Adipose tissue (tissue), 3 donors: Measurements from ENCODE around the gene XRCC1. TPM values are rescaled to one million over a fixed set of nuclear protein-coding genes. Genes with fewer than 3 reads are reported as not detected.

Experiments used
- H3K27ac ChIP-seq: one replicate; pipeline ENCODE4 v1.5.1; 2013; ENCODE audit warnings: low read depth, low read length
- WGBS, 3 donors: extraction: QIAGEN DNeasy Blood & Tissue Kit; methylation state at CpG; one replicate each; pipeline ENCODE4 v1.1.7; 2013; 5-methylcytosine and 5-hydroxymethylcytosine counted together
- polyA plus RNA-seq, 3 donors: library from polyadenylated mRNA; stranded (reverse); fragments of 200-250 nt; gene quantifications; one replicate each; pipeline ENCODE4 v1.2.3, GENCODE V29; 2013
- donor health status: healthy with polysubstance abuse.
- donor health status: Bipolar disorder and iron deficiency.
- donor health status: healthy.

The XRCC1 gene
- polyA plus RNA-seq, 3 donors = 13.6 to 18.6 (median 14.2) TPM

- no peak overlapping the region for H3K27ac ChIP-seq
- 95 to 99% (median 97%) methylated on average over 5 of the region's 5 CpGs for WGBS, 3 donors
Observed at GRCh38 chr19:43505941-43506340, 69.4 kb downstream of the XRCC1 start.

GRCh38 chr19:43505186-43505456 is 70.2 kb downstream of the XRCC1 start:
- no peak overlapping the region for H3K27ac ChIP-seq
- WGBS, 3 donors = 74 to 85% (median 75%) methylated on average over 3 of the region's 3 CpGs

GRCh38 chr19:43504426-43505185 is 70.7 kb downstream of the XRCC1 start, which contains the start of gene PHLDB3:
Gene PHLDB3, minus strand, starts transcription at chr19:43504746. Its CDS starts 628 bp downstream, at chr19:43504118.
- 2 to 3% (median 3%) methylated on average over 40 to 42 of the region's 42 CpGs for WGBS, 3 donors

GRCh38 chr19:43503501-43504425 is 71.6 kb downstream of the XRCC1 start:
- 1 to 2% (median 1%) methylated on average over 57 to 64 of the region's 64 CpGs for WGBS, 3 donors
- H3K27ac ChIP-seq = no peak overlapping the region

More at GRCh38 chr19:43504426-43505185, 70.7 kb downstream of the XRCC1 start, which contains the start of gene PHLDB3:
- no peak within 1 kb of the TSS for H3K27ac ChIP-seq

- no peak overlapping the region for H3K27ac ChIP-seq
- WGBS, 3 donors = 83 to 91% (median 83%) methylated on average over 23 of the region's 23 CpGs
Observed at GRCh38 chr19:43502419-43502976, 72.8 kb downstream of the XRCC1 start.

GRCh38 chr19:43501661-43502418 is 73.5 kb downstream of the XRCC1 start:
- WGBS, 3 donors = 72 to 79% (median 77%) methylated on average over 39 to 43 of the region's 43 CpGs
- H3K27ac ChIP-seq = no peak overlapping the region

GRCh38 chr19:43499042-43499441 is 76.3 kb downstream of the XRCC1 start:
- H3K27ac ChIP-seq = no peak overlapping the region
- 73 to 81% (median 77%) methylated on average over 3 of the region's 3 CpGs for WGBS, 3 donors

- no peak overlapping the region for H3K27ac ChIP-seq
- WGBS, 3 donors = 76 to 85% (median 78%) methylated on average over 5 of the region's 5 CpGs
Observed at GRCh38 chr19:43498233-43498842, 77.0 kb downstream of the XRCC1 start.

GRCh38 chr19:43496960-43497359 is 78.4 kb downstream of the XRCC1 start:
- whole genome bisulfite sequencing, 3 donors = 94 to 99% (median 97%) methylated on average over 7 of the region's 7 CpGs
- no peak overlapping the region for H3K27ac ChIP-seq

GRCh38 chr19:43495082-43495481 is 80.2 kb downstream of the XRCC1 start:
- 82 to 88% (median 87%) methylated on average over 8 of the region's 8 CpGs for WGBS, 3 donors
- H3K27ac ChIP-seq = no peak overlapping the region

Other genes starting within 250 kb of the XRCC1 start
- gene CD177, start 221.8 kb downstream of the XRCC1 start, polyA plus RNA-seq = 10 to 100 TPM in 1 of 3 donors, 1 to 10 TPM in 1, under 1 TPM in 1; 0.14 to 13.0 (median 7.3) TPM
- gene TEX101, start 160.6 kb downstream of the XRCC1 start, polyA plus RNA-seq = under 1 TPM in 1 of 3 donors, not detected in 2; 0.06 TPM
- 1 to 10 TPM in 2 of 3 donors, under 1 TPM in 1; 0.67 to 7.3 (median 1.0) TPM for gene LYPD3, start 109.9 kb downstream of the XRCC1 start, polyA plus RNA-seq
- 1 to 10 TPM; 4.6 to 9.7 (median 9.6) TPM for gene PHLDB3, start 70.8 kb downstream of the XRCC1 start, polyA plus RNA-seq
- gene ETHE1, start 48.3 kb downstream of the XRCC1 start, polyA plus RNA-seq = 10 to 100 TPM; 43.0 to 60.7 (median 50.5) TPM
- 1 to 10 TPM in 1 of 3 donors, under 1 TPM in 2; 0.53 to 1.8 (median 0.95) TPM for gene ZNF575, start 42.3 kb downstream of the XRCC1 start, polyA plus RNA-seq
- gene PINLYP, start 274 bp upstream of the XRCC1 start, polyA plus RNA-seq = 10 to 100 TPM in 1 of 3 donors, 1 to 10 TPM in 2; 2.7 to 22.4 (median 9.6) TPM
- 1 to 10 TPM; 2.5 to 4.3 (median 3.4) TPM for gene IRGQ, start 20.6 kb upstream of the XRCC1 start, polyA plus RNA-seq
- gene ZNF576, start 21.1 kb upstream of the XRCC1 start, polyA plus RNA-seq = 10 to 100 TPM; 10.4 to 15.4 (median 12.3) TPM
- gene SRRM5, start 36.6 kb upstream of the XRCC1 start, polyA plus RNA-seq = under 1 TPM; 0.20 to 0.79 (median 0.22) TPM
- 10 to 100 TPM; 19.9 to 28.6 (median 25.5) TPM for gene ZNF428, start 44.1 kb upstream of the XRCC1 start, polyA plus RNA-seq
- gene CADM4, start 64.3 kb upstream of the XRCC1 start, polyA plus RNA-seq = 1 to 10 TPM; 1.9 to 7.1 (median 4.2) TPM
- gene PLAUR, start 94.6 kb upstream of the XRCC1 start, polyA plus RNA-seq = 10 to 100 TPM in 2 of 3 donors, 1 to 10 TPM in 1; 5.0 to 88.4 (median 35.5) TPM
- not detected for gene IRGC, start 140.5 kb upstream of the XRCC1 start, polyA plus RNA-seq
- 10 to 100 TPM in 2 of 3 donors, 1 to 10 TPM in 1; 6.9 to 16.0 (median 10.5) TPM for gene SMG9, start 179.4 kb upstream of the XRCC1 start, polyA plus RNA-seq
- gene KCNN4, start 205.4 kb upstream of the XRCC1 start, polyA plus RNA-seq = 1 to 10 TPM in 2 of 3 donors, under 1 TPM in 1; 0.55 to 3.4 (median 2.4) TPM
- gene LYPD5, start 226.9 kb upstream of the XRCC1 start, polyA plus RNA-seq = 1 to 10 TPM in 1 of 3 donors, under 1 TPM in 2; 0.09 to 1.9 (median 0.22) TPM